Measurements from ENCODE around the gene INSYN1.

DNA sequence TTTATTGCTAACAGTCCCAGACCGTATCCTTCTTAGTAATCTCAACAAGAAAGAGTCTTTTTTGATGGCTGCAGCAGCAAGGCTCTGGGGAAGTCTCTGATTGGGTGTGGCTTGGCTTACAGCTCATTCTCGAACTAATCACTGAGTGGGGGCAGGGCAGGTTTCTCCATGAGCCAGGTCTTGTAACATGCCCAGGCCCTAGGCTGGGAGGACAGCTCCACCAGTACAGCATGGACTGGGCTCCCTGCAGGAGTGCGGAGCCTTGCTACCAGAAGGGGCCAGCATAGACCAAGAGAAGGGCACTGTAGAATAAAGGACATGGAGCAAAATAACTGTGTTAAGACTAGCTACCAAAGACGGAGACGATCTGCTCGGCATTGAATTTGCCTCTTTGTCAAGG, 61.8 kb downstream of the INSYN1 start:
- TF ChIP-seq, protein P1, sequence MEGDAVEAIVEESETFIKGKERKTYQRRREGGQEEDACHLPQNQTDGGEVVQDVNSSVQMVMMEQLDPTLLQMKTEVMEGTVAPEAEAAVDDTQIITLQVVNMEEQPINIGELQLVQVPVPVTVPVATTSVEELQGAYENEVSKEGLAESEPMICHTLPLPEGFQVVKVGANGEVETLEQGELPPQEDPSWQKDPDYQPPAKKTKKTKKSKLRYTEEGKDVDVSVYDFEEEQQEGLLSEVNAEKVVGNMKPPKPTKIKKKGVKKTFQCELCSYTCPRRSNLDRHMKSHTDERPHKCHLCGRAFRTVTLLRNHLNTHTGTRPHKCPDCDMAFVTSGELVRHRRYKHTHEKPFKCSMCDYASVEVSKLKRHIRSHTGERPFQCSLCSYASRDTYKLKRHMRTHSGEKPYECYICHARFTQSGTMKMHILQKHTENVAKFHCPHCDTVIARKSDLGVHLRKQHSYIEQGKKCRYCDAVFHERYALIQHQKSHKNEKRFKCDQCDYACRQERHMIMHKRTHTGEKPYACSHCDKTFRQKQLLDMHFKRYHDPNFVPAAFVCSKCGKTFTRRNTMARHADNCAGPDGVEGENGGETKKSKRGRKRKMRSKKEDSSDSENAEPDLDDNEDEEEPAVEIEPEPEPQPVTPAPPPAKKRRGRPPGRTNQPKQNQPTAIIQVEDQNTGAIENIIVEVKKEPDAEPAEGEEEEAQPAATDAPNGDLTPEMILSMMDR (IDR thresholded peaks at IDR 0.05): no peak
- no peak for TF ChIP-seq POLR2A (IDR thresholded peaks at IDR 0.05)
- no peak for TF ChIP-seq POLR2AphosphoS5 (IDR thresholded peaks at IDR 0.05)
- no peak for TF ChIP-seq EP300 (IDR thresholded peaks at IDR 0.05)
